HEK293 (cell line): ENCODE measurements around the gene CAMK2D.

Experiments used
- CTCF ChIA-PET: fragments of 350-600 bp; formaldehyde crosslinking; extraction: SDS; loops from one replicate; lab custom pipeline; 2021; ENCODE audit warnings: antibody characterized with exemption; lab: Yijun Ruan, JAX
- POLR2A ChIA-PET: fragments of 300-600 bp; formaldehyde crosslinking; extraction: SDS; loops from one replicate; lab custom pipeline; 2020; ENCODE audit warnings: antibody characterized with exemption, inconsistent platforms; lab: Yijun Ruan, JAX
- H3K27ac ChIP-seq: fragments of 200-500 bp; sonication (Bioruptor generic); 2 replicates; pipeline ENCODE4 v1.5.1; 2014; ENCODE audit warnings: low read depth, low read length, control low read depth, inconsistent platforms; ENCODE audit errors: extremely low read depth
- H3K36me3 ChIP-seq, 2 experiments: fragments of 200-500 bp in 1 of 2; sonication (Bioruptor generic) in 1 of 2; 1 replicate in 1 of 2; 2 replicates in 1 of 2; pipeline ENCODE4 v1.5.1; 2014 to 2017; ENCODE audit warnings: inconsistent platforms in 2 of 2, low read length in 2 of 2; ENCODE audit not compliant: control insufficient read depth in 2 of 2, insufficient read depth in 1 of 2
- H3K4me1 ChIP-seq: fragments of 200-500 bp; sonication (Bioruptor generic); 2 replicates; pipeline ENCODE4 v1.5.1; 2014; ENCODE audit warnings: mild to moderate bottlenecking, low read length, inconsistent platforms; ENCODE audit not compliant: control insufficient read depth, insufficient read depth
- H3K4me3 ChIP-seq: 2 replicates; pipeline ENCODE4 v1.5.1; 2011; ENCODE audit warnings: low read depth, mild to moderate bottlenecking, control low read depth, low read length, moderate library complexity
- H3K9me3 ChIP-seq: fragments of 200-500 bp; sonication (Bioruptor generic); 2 replicates; pipeline ENCODE4 v1.5.1; 2014; ENCODE audit warnings: low read depth, low read length, inconsistent platforms; ENCODE audit not compliant: control insufficient read depth, insufficient read depth
- FEZF1 ChIP-seq: fragments of 450-650 bp; formaldehyde crosslinking; IDR thresholded peaks from 2 replicates; pipeline ENCODE4 v1.5.1; 2016; ENCODE audit warnings: missing biosample characterization, missing genetic modification characterization
- SETDB1 ChIP-seq: IDR thresholded peaks from one replicate; pipeline ENCODE4 v1.6.1; 2017; ENCODE audit warnings: mild to moderate bottlenecking, low read length, moderate library complexity, mixed read lengths; ENCODE audit not compliant: insufficient read length
- ZBTB7A ChIP-seq: fragments of 450-650 bp; formaldehyde crosslinking; IDR thresholded peaks from 2 replicates; pipeline ENCODE4 v1.5.1; 2016; ENCODE audit warnings: low read depth, missing biosample characterization, missing genetic modification characterization
- ZNF133 ChIP-seq: fragments of 450-650 bp; formaldehyde crosslinking; IDR thresholded peaks from 2 replicates; pipeline ENCODE4 v1.5.1; 2016; ENCODE audit warnings: missing biosample characterization, missing genetic modification characterization
- ZNF169 ChIP-seq: fragments of 450-650 bp; formaldehyde crosslinking; IDR thresholded peaks from 2 replicates; pipeline ENCODE4 v1.5.1; 2016; ENCODE audit warnings: missing biosample characterization, missing genetic modification characterization
- ZNF184 ChIP-seq: fragments of 450-650 bp; IDR thresholded peaks from 2 replicates; pipeline ENCODE4 v1.5.1; 2018; ENCODE audit warnings: missing biosample characterization, mild to moderate bottlenecking, missing genetic modification characterization
- ZNF19 ChIP-seq: fragments of 450-650 bp; formaldehyde crosslinking; IDR thresholded peaks from 2 replicates; pipeline ENCODE4; 2016; ENCODE audit warnings: missing biosample characterization, missing genetic modification characterization, low read depth
- ZNF266 ChIP-seq: fragments of 450-650 bp; formaldehyde crosslinking; IDR thresholded peaks from 2 replicates; pipeline ENCODE4 v1.5.1; 2016; ENCODE audit warnings: missing biosample characterization, missing genetic modification characterization, low read depth
- ZNF544 ChIP-seq: fragments of 450-650 bp; formaldehyde crosslinking; IDR thresholded peaks from 2 replicates; pipeline ENCODE4 v1.5.0; 2017; ENCODE audit warnings: missing biosample characterization, missing genetic modification characterization
- ZNF548 ChIP-seq: fragments of 450-650 bp; formaldehyde crosslinking; IDR thresholded peaks from 2 replicates; pipeline ENCODE4 v1.5.1; 2016; ENCODE audit warnings: missing biosample characterization, missing genetic modification characterization
- ZNF561 ChIP-seq: fragments of 450-650 bp; IDR thresholded peaks from 2 replicates; pipeline ENCODE4 v1.5.1; 2018; ENCODE audit warnings: missing biosample characterization, missing genetic modification characterization, borderline replicate concordance
- ZNF621 ChIP-seq: fragments of 450-650 bp; formaldehyde crosslinking; IDR thresholded peaks from 2 replicates; pipeline ENCODE4 v1.5.1; 2017; ENCODE audit warnings: missing biosample characterization, missing genetic modification characterization
- ZNF629 ChIP-seq: fragments of 450-650 bp; formaldehyde crosslinking; IDR thresholded peaks from 2 replicates; pipeline ENCODE4 v1.5.1; 2017; ENCODE audit warnings: missing biosample characterization, missing genetic modification characterization
- ZNF654 ChIP-seq: fragments of 450-650 bp; formaldehyde crosslinking; IDR thresholded peaks from 2 replicates; pipeline ENCODE4 v1.5.1; 2016; ENCODE audit warnings: low read depth, missing biosample characterization, missing genetic modification characterization
- ZNF707 ChIP-seq: fragments of 450-650 bp; formaldehyde crosslinking; IDR thresholded peaks from 2 replicates; pipeline ENCODE4 v1.5.1; 2016; ENCODE audit warnings: missing biosample characterization, missing genetic modification characterization
- ZNF768 ChIP-seq: fragments of 450-650 bp; formaldehyde crosslinking; IDR thresholded peaks from 2 replicates; pipeline ENCODE4 v1.5.1; 2018; ENCODE audit warnings: missing biosample characterization, mild to moderate bottlenecking, missing genetic modification characterization
- ZNF785 ChIP-seq: fragments of 450-650 bp; formaldehyde crosslinking; IDR thresholded peaks from 2 replicates; pipeline ENCODE4 v1.5.1; 2016; ENCODE audit warnings: missing biosample characterization, missing genetic modification characterization
- TF ChIP-seq, protein P1 (sequence below): fragments of 450-650 bp; formaldehyde crosslinking; IDR thresholded peaks from 2 replicates; pipeline ENCODE4 v1.5.1; 2016; ENCODE audit warnings: missing biosample characterization, missing genetic modification characterization
- TF ChIP-seq, protein P2 (sequence below): fragments of 450-650 bp; formaldehyde crosslinking; IDR thresholded peaks from 2 replicates; pipeline ENCODE4 v1.5.1; 2016; ENCODE audit warnings: missing biosample characterization, missing genetic modification characterization
- TF ChIP-seq, protein P3 (sequence below): IDR thresholded peaks from 2 replicates; pipeline ENCODE4 v1.6.1; 2011; ENCODE audit warnings: mild to moderate bottlenecking, low read depth, low read length, borderline replicate concordance

Gene CAMK2D

DNA sequence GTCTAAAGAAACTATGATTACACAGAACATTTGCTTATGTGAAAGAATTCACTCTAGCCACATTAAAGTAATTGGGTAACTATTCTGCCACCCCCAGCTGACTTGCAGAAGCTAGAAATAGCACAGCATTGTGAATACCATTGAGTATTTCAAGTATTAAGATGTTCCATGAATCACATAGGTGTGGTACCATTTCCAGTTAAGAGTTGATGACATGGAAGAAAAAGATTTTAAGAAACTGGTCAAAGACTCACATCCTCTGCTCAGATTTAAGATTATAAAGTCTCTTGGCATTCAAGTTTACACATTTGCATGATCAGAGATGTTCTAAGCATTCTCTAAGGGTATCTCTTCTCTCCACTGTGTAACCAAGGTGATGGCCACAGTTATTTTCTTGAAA is 287.5 kb downstream of the CAMK2D start:
- Histone ChIP-seq H3K36me3 (no peaks in the 10 kb centered on the region), H3K4me1 (no peaks in the 10 kb centered on the region), H3K9me3 (no peaks in the 10 kb centered on the region), H3K4me3 (no peak overlapping the region), H3K27ac (no peak overlapping the region)
- TF ChIP-seq ZNF19 (no peak), ZNF133 (no peak)
- ChIA-PET CTCF (no interaction called here), POLR2A (no interaction called here)

DNA sequence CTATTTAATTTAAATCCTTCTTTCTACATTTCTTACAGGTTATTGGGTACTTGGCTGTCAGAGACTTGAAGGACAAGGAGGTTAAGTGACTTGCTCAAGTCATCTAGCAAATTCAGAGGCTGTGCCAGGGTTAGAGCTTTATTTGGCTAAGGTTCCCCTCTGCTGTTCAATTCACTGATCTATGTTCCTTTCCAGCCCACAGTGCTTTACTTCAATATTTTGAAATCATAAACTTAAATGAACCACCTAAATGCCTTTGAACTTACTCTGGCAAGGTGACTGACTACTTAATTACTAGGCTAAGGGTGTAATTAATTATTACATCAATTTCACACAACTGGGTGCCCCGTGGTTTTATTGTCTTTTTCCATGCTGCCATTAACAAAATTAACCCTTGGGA is 288.7 kb downstream of the CAMK2D start:
- Histone ChIP-seq H3K27ac (no peak overlapping the region), H3K36me3 (no peaks in the 10 kb centered on the region), H3K4me3 (no peak overlapping the region), H3K9me3 (no peaks in the 10 kb centered on the region), H3K4me1 (no peaks in the 10 kb centered on the region)
- TF ChIP-seq ZNF133 (no peak), SETDB1 (no peak), ZNF19 (no peak), FEZF1 (tag by site-specific recombination) (peak; percentile 10; the same call in 1 of the 2 replicates)
- TF ChIP-seq, protein P1, sequence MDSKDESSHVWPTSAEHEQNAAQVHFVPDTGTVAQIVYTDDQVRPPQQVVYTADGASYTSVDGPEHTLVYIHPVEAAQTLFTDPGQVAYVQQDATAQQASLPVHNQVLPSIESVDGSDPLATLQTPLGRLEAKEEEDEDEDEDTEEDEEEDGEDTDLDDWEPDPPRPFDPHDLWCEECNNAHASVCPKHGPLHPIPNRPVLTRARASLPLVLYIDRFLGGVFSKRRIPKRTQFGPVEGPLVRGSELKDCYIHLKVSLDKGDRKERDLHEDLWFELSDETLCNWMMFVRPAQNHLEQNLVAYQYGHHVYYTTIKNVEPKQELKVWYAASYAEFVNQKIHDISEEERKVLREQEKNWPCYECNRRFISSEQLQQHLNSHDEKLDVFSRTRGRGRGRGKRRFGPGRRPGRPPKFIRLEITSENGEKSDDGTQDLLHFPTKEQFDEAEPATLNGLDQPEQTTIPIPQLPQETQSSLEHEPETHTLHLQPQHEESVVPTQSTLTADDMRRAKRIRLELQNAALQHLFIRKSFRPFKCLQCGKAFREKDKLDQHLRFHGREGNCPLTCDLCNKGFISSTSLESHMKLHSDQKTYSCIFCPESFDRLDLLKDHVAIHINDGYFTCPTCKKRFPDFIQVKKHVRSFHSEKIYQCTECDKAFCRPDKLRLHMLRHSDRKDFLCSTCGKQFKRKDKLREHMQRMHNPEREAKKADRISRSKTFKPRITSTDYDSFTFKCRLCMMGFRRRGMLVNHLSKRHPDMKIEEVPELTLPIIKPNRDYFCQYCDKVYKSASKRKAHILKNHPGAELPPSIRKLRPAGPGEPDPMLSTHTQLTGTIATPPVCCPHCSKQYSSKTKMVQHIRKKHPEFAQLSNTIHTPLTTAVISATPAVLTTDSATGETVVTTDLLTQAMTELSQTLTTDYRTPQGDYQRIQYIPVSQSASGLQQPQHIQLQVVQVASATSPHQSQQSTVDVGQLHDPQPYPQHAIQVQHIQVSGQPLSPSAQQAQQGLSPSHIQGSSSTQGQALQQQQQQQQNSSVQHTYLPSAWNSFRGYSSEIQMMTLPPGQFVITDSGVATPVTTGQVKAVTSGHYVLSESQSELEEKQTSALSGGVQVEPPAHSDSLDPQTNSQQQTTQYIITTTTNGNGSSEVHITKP, result no peak
- TF ChIP-seq, protein P2, sequence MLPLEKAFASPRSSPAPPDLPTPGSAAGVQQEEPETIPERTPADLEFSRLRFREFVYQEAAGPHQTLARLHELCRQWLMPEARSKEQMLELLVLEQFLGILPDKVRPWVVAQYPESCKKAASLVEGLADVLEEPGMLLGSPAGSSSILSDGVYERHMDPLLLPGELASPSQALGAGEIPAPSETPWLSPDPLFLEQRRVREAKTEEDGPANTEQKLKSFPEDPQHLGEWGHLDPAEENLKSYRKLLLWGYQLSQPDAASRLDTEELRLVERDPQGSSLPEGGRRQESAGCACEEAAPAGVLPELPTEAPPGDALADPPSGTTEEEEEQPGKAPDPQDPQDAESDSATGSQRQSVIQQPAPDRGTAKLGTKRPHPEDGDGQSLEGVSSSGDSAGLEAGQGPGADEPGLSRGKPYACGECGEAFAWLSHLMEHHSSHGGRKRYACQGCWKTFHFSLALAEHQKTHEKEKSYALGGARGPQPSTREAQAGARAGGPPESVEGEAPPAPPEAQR (tag by site-specific recombination), result no peak
- ChIA-PET CTCF (no interaction called here), POLR2A (no interaction called here)

DNA sequence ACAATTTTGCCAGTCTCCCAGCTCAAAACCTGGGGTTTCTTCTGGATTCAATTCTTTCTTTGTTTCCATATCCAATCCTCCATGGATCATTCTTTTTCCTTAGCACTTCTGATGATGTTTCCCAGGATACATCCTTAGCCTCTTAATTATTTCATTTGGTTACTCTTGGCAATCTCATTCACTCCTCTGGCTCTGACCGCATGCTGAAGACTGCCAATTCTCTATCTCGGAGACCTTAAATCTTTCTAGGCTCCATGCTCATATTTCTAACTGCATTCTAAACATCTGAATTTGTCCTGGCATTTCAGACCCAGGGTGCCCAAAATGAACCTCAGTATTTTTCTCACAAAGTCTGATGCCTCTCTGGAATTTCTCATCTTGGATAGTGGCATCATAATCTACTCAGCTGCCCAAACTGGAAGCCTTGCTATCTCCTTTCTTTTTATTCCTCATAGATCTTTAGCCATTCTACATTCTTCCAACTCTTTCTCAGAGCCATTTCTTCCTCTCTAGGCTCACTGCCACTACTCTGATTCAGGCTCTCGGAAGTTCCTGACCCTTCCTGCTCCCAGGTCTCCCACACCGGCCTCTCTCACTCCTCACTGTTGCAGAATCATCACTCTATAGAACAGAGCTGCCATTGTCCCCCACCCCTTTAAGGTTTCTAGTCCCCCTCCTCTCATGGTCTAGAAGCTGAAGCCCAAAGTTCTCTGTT is 290.2 kb downstream of the CAMK2D start:
- Histone ChIP-seq H3K4me1 (no peaks in the 10 kb centered on the region), H3K27ac (no peak overlapping the region), H3K36me3 (no peaks in the 10 kb centered on the region), H3K9me3 (no peaks in the 10 kb centered on the region), H3K4me3 (no peak overlapping the region)
- CTCF ChIA-PET, result interaction anchor here (0.7 kb wide), 1 partner anchor 35 kb away, joined by 4 read pairs; no protein-coding TSS in a partner anchor
- POLR2A ChIA-PET, result interaction anchor here (0.6 kb wide), 1 partner anchor 43 kb away, joined by 3 read pairs; no protein-coding TSS in a partner anchor
- TF ChIP-seq ZNF544 (no peak), ZNF654 (no peak)
- TF ChIP-seq, protein P3, sequence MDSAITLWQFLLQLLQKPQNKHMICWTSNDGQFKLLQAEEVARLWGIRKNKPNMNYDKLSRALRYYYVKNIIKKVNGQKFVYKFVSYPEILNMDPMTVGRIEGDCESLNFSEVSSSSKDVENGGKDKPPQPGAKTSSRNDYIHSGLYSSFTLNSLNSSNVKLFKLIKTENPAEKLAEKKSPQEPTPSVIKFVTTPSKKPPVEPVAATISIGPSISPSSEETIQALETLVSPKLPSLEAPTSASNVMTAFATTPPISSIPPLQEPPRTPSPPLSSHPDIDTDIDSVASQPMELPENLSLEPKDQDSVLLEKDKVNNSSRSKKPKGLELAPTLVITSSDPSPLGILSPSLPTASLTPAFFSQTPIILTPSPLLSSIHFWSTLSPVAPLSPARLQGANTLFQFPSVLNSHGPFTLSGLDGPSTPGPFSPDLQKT, result no peak

DNA sequence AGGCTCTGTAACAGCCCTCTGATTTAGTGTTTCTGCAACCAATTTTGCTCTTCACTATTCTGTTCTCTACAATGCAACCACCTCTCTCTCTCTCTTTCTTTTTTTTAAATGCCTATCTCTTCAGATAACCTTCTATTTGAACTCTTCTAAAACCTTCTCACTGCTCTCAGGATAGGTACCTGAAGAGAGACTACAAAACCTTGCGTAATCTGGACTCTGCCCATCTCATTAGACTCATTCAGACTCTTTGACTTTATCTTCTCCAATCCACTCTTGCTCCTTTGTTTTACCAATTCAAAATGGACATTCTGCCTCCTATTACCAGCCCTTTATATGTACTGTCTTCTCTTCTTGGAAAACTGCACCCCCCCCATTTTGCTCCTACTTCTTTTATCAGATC is 291.6 kb downstream of the CAMK2D start:
- no peaks in the 10 kb centered on the region for H3K9me3 ChIP-seq
- no peak overlapping the region for H3K4me3 ChIP-seq
- ChIA-PET POLR2A (no interaction called here), CTCF (interaction anchor here (1.4 kb wide), 1 partner anchor 78 kb away, joined by 3 read pairs; no protein-coding TSS in a partner anchor)
- no peaks in the 10 kb centered on the region for H3K4me1 ChIP-seq
- no peak overlapping the region for H3K27ac ChIP-seq
- TF ChIP-seq ZNF707 (tag by site-specific recombination) (no peak), ZNF561 (tag by site-specific recombination) (no peak), ZNF169 (tag by site-specific recombination) (no peak), ZNF184 (tag by site-specific recombination) (no peak), ZNF266 (tag by site-specific recombination) (no peak), ZBTB7A (tag by site-specific recombination) (no peak), ZNF768 (tag by site-specific recombination) (no peak), ZNF629 (tag by site-specific recombination) (no peak), ZNF548 (no peak), ZNF544 (no peak), ZNF785 (no peak), ZNF621 (no peak), SETDB1 (no peak)
- no peaks in the 10 kb centered on the region for H3K36me3 ChIP-seq
